Measurements from ENCODE around the gene HEYL. TPM values are rescaled to one million over a fixed set of nuclear protein-coding genes. Genes with fewer than 3 reads are reported as not detected.

The HEYL gene
- total RNA-seq, 4 donors from 2014 or later = 1.2 to 7.7 (median 4.6) TPM

GRCh38 chr1:39585933-39586332 lies 53.5 kb downstream of the HEYL start:
- no peak for TF ChIP-seq CTCF (IDR thresholded peaks at IDR 0.05; ENCODE audit: low read depth)

GRCh38 chr1:39576016-39576657 lies 63.3 kb downstream of the HEYL start:
- no peak for TF ChIP-seq CTCF (IDR thresholded peaks at IDR 0.05; ENCODE audit: low read depth)

GRCh38 chr1:39575191-39576015 lies 64.0 kb downstream of the HEYL start:
- TF ChIP-seq CTCF (IDR thresholded peaks at IDR 0.05; ENCODE audit: low read depth) = no peak

- TF ChIP-seq CTCF (IDR thresholded peaks at IDR 0.05; ENCODE audit: low read depth) = no peak
Measured at GRCh38 chr1:39574646-39575045, 64.8 kb downstream of the HEYL start.

Other genes with a start within 250 kb of the HEYL start
- not detected for gene BMP8A, start 148.0 kb downstream of the HEYL start, total RNA-seq
- 100 to 1,000 TPM; 157 to 406 (median 204) TPM for gene PABPC4, start 62.9 kb downstream of the HEYL start, total RNA-seq
- gene NT5C1A, start 32.5 kb upstream of the HEYL start, total RNA-seq = not detected
- not detected for gene HPCAL4, start 51.8 kb upstream of the HEYL start, total RNA-seq
- 10 to 100 TPM; 26.6 to 35.6 (median 29.8) TPM for gene PPIE, start 99.2 kb upstream of the HEYL start, total RNA-seq
- 1 to 10 TPM in 1 of 4 donors, under 1 TPM in 1, not detected in 2; 0.94 to 1.1 TPM for gene OXCT2, start 131.7 kb upstream of the HEYL start, total RNA-seq
- gene BMP8B, start 149.2 kb upstream of the HEYL start, total RNA-seq = under 1 TPM in 2 of 4 donors, not detected in 2; 0.34 to 0.44 TPM
- 10 to 100 TPM in 3 of 4 donors, 1 to 10 TPM in 1; 8.8 to 23.7 (median 16.9) TPM for gene TRIT1, start 243.9 kb upstream of the HEYL start, total RNA-seq